AG04449 (cell line): ENCODE measurements around the gene NXF2.
"Not testable (repeated sequence)": the region's sequence is repeated elsewhere in the genome, so short reads cannot be mapped to it uniquely, and the experiment has no call there.

Experiments
- CTCF ChIA-PET: fragments of 350-600 bp; formaldehyde crosslinking; extraction: SDS; loops from one replicate; lab custom pipeline; 2021; ENCODE audit warnings: antibody characterized with exemption; lab: Yijun Ruan, JAX
- POLR2A ChIA-PET: fragments of 400-600, 350-600 bp; formaldehyde crosslinking; extraction: SDS; loops from one replicate; lab custom pipeline; 2020; ENCODE audit warnings: antibody characterized with exemption, inconsistent platforms; lab: Yijun Ruan, JAX
- DNase-seq: peaks from one replicate; pipeline ENCODE4 v3.0.0-alpha.2; 2010; ENCODE audit warnings: low read depth, low spot score
- H3K4me3 ChIP-seq: 2 replicates; pipeline ENCODE4 v1.5.1; 2011; ENCODE audit warnings: low read depth, mild to moderate bottlenecking, control low read depth, low read length
- TF ChIP-seq, protein P1 (sequence below): IDR thresholded peaks from one replicate; pipeline ENCODE4 v1.5.1; 2011; ENCODE audit warnings: mild to moderate bottlenecking, moderate library complexity, low read length, control low read depth, inconsistent platforms; ENCODE audit not compliant: insufficient read depth; ENCODE audit errors: missing control alignments

The NXF2 gene, protein sequence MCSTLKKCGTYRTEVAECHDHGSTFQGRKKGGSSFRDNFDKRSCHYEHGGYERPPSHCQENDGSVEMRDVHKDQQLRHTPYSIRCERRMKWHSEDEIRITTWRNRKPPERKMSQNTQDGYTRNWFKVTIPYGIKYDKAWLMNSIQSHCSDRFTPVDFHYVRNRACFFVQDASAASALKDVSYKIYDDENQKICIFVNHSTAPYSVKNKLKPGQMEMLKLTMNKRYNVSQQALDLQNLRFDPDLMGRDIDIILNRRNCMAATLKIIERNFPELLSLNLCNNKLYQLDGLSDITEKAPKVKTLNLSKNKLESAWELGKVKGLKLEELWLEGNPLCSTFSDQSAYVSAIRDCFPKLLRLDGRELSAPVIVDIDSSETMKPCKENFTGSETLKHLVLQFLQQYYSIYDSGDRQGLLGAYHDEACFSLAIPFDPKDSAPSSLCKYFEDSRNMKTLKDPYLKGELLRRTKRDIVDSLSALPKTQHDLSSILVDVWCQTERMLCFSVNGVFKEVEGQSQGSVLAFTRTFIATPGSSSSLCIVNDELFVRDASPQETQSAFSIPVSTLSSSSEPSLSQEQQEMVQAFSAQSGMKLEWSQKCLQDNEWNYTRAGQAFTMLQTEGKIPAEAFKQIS

DNA sequence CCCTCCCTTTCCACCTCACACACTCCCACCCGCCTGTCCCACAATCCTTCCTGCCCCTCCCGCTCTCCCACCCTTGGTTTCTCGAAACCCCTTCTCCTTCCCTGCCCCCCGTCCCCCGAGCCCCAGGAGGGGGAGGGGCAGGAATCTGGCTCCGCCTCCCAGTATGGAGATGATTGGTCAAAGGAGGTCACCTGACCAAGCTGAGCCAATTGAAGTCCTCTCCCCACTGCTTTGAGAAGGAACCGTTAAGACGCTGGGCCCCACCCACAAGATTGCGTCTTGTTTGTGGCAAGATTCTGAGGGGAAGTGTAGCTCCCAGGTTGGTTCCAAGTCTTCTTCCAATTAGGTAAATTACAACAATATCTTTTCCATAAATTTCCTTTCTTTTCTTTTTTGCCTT, at the start of gene NXF2:
TSS of gene NXF2 (plus strand) at position 275 of the 400 bp plus-strand sequence. CDS start 59,912 bp downstream, outside the sequence.
- CTCF ChIA-PET, DNase-seq, H3K4me3 ChIP-seq, POLR2A ChIA-PET: not testable (repeated sequence)

DNA sequence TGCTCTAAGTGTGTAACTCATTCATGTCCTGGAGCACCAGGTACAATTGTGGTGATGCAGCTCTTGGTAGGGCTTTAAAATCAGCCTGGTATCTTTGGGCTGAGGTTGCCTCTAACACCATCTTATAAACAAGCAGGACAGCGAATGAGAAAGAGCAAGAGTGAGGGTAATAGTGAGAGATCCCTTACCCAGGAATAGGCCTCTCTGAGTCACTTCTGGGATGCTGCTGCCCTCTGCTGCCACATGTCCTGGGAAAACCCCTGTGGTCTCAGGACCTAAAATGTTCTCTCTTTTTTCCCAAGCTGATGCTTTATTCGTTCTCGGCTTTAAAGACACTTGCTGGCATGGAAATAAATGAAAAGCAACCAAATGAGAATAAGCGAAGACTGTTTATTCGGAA, 39.0 kb upstream of the NXF2 start:
- DNase-seq, H3K4me3 ChIP-seq, CTCF ChIA-PET, POLR2A ChIA-PET: not testable (repeated sequence)

DNA sequence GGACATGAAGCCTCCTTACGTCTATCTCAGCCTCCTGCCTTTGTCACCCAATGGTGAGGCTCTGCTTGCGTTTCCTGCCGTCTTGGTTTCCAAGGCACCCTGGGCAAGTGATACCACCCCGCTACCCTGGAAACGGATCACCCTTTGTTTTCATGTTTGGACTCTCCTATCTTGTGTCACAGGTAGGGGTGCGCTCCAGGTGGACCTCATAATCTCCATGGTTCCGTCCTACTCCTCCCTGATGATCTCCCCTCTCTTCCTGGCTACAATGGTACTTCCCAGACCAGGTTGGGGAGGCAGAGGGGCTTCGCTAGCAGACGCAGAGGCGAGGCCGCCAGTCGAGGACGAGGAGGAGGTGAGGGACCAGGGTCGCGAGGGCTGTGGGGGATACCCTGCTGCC, 32.0 kb upstream of the NXF2 start, which contains the start of gene TCP11X1:
TSS of gene TCP11X1 (plus strand) at position 316 of the 400 bp plus-strand sequence.
- CTCF ChIA-PET, DNase-seq, POLR2A ChIA-PET, H3K4me3 ChIP-seq: not testable (repeated sequence)

DNA sequence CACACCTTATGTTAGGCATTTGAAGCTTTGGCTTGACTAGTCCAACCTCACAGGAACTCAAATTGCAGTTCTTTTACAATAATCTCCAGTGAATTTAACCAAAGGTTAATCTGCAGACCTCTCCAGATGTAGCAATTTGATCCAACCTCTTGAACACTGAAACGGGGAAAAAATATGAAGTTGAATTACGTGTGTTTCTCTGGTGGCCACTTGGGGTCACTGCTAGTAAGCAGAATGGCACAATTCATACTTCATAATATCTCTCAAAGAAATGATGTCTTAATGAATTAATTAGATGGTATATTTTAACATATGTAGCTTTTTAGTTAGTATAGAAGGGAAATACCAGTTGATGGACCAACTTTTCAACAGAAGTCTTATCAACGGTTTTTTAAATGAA, 30.5 kb upstream of the NXF2 start:
- DNase-seq, H3K4me3 ChIP-seq, POLR2A ChIA-PET, CTCF ChIA-PET: not testable (repeated sequence)

DNA sequence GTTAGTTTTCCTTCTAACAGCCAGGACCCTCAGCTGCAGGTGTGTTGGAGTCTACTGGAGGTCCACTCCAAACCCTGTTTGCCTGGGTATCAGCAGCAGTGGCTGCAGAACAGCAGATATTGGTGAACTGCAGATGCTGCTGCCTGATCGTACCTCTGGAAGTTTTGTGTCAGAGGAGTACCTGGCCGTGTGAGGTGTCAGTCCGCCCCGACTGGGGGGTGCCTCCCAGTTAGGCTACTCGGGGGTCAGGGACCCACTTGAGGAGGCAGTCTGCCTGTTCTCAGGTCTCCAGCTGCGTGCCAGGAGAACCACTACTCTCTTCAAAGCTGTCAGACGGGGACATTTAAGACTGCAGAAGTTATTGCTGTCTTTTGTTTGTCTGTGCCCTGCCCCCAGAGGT, 11.3 kb upstream of the NXF2 start:
- POLR2A ChIA-PET, H3K4me3 ChIP-seq, DNase-seq, CTCF ChIA-PET: not testable (repeated sequence)

DNA sequence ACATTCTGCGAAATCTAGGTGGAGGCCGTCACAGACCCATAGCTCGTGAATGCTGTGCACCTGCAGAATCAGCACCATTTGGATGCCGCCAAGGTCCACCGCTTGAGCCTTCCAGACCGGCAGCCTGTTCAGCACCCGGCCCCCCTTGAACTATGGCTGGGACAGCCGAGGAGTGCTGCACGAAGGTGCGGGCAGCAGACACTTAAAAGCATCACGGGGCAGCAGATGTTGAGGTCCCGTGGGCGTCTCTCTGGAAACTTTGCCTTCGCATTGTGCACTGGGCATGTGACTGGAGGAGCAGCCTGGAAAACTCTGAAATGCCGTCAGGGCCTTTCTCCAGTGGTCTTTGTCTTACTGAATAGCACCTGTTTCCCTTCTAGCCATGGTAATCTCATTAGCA, 6.7 kb upstream of the NXF2 start:
- H3K4me3 ChIP-seq, POLR2A ChIA-PET, DNase-seq, CTCF ChIA-PET: not testable (repeated sequence)

DNA sequence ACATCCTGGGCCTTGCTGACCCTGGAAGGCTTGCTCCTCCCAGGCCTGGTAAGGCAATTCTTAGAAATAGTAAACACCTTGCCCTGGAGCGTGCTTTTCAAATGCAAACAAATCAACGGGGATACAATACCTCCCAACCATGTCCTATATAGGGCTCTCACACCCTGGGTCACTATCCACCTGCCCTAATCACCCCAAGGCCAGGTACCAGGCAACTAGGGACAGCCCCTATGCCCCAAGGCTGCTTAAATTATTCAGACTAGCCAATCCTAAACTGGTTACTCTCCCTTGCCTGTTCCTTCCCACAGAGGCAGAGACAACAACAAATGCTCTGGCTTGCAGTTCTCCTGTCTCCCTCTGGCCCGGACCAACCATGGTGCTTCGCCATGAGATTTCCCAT, 25.3 kb downstream of the NXF2 start:
- H3K4me3 ChIP-seq, DNase-seq, CTCF ChIA-PET, POLR2A ChIA-PET: not testable (repeated sequence)

DNA sequence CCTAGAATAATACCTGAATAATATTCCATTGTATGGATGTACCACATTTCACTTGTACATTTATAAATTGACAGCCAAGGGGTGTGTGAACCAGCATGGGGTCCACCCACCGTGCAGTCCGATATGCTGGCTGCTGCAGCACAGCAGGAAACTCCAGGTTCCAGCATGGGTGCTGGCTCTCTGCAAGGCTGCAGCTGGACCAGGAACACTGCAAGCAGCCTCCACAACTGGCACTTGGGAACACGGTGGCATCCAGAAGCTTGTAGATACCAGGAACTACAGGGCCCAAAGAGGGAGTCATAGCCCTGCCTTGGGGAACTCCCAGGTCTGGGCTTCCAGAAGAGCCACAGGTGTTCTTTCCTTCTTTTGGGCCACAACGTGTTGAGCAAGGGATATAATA, 91.2 kb downstream of the NXF2 start:
- H3K4me3 ChIP-seq: no peak overlapping the region
- TF ChIP-seq, protein P1, sequence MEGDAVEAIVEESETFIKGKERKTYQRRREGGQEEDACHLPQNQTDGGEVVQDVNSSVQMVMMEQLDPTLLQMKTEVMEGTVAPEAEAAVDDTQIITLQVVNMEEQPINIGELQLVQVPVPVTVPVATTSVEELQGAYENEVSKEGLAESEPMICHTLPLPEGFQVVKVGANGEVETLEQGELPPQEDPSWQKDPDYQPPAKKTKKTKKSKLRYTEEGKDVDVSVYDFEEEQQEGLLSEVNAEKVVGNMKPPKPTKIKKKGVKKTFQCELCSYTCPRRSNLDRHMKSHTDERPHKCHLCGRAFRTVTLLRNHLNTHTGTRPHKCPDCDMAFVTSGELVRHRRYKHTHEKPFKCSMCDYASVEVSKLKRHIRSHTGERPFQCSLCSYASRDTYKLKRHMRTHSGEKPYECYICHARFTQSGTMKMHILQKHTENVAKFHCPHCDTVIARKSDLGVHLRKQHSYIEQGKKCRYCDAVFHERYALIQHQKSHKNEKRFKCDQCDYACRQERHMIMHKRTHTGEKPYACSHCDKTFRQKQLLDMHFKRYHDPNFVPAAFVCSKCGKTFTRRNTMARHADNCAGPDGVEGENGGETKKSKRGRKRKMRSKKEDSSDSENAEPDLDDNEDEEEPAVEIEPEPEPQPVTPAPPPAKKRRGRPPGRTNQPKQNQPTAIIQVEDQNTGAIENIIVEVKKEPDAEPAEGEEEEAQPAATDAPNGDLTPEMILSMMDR: no peak
- ChIA-PET CTCF (no interaction called here), POLR2A (no interaction called here)
- no peak for DNase-seq

DNA sequence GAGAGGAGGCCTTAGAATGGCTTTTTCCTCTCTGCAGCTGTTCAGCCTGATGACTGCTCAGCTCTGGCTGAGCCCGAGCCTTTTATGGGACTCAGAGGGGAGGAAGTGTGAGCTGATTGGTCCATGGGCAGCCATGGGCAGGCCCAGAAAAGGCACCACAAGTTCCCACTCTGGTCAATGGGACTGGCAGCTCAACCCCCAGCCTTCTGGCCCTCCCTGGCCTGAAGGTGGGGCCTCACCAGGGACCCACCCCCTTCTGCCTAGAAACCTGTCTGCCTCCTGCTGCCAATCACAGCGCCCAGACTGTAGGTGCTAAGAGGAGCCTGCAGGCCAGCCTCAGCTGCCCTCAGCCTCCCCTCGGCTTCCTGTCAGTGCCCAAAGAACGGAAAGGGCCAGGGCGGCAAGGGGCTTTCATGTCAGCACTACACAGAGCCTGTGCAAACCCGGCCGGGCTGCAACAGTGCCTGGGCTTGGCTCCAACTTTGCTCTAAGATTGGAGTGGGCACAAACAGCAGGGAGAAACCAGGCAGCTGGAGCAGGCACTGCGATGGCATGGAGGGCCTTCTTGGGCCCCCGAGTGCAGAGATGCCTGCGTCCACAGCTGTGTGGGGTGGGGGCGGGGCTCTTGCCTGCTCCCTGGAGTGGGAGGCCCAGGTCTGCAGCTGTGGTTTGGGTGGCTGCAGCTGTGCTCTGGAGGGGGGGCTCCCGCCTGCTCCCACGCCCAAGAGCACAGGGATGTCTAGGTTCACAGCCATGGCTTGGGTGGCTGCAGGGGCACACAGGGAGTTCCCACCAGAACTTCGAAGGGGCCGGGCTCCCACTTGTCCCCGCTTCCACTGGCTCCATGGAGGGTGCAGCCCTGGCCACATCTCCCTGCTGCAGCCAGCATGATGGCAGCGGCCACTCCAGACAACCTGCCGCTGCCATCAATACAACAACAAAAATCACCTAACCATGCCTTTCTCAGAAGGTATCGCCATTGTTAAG, 92.6 kb downstream of the NXF2 start:
- DNase-seq: no peak
- H3K4me3 ChIP-seq: no peak overlapping the region
- CTCF ChIA-PET: no interaction called here
- TF ChIP-seq, protein P1: no peak
- POLR2A ChIA-PET: no interaction called here
